HG03354 (cell line): ENCODE results near the gene RTCB.

ENCODE experiments used
- ATAC-seq: cut with Tn5 transposase; IDR thresholded peaks from one replicate; pipeline ENCODE4 v1.9.1; 2021; ENCODE audit warnings: mild to moderate bottlenecking; ENCODE audit not compliant: unreplicated experiment, poor library complexity, severe bottlenecking

Gene RTCB

GRCh38 chr22:32342977-32343376, 69.1 kb downstream of the RTCB start:
- no peak for ATAC-seq

- no peak for ATAC-seq
Observed at GRCh38 chr22:32341122-32341740, 70.8 kb downstream of the RTCB start.

DNA sequence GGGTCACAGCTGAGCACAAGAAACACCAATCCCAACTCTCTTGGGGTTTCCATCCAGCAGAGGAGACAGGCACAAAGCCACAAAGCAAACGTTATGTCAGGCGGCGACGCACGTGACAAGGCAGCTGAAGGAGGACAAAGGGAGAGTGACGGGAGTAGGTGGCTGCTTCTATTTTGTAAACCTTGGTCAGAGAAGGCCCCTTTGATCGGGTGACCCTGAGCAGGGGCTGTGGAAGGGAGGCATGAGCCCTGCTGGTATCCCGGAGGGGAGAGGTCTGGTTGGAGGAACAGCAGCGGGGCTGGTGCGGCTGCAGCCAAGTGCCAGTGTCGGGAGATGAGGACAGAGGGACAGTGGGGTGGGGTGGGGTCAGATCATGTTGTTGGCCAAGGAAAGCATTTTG, 71.6 kb downstream of the RTCB start:
- ATAC-seq, result no peak

GRCh38 chr22:32339190-32340012, 72.6 kb downstream of the RTCB start:
- no peak for ATAC-seq

GRCh38 chr22:32338757-32339156, 73.3 kb downstream of the RTCB start:
- ATAC-seq, result no peak
